GM18508 (cell line): ENCODE data around the gene CEBPZ.
"Not testable (repeated sequence)": the region's sequence is repeated elsewhere in the genome, so short reads cannot be mapped to it uniquely, and the experiment has no call there.

Source experiments
- ATAC-seq: cut with Tn5 transposase; IDR thresholded peaks from one replicate; pipeline ENCODE4 v1.9.1; 2021; ENCODE audit warnings: moderate number of reproducible peaks; ENCODE audit not compliant: insufficient read depth, unreplicated experiment

Gene CEBPZ

GRCh38 chr2:37225129-37225528, 6.3 kb downstream of the CEBPZ start:
- ATAC-seq = not testable (repeated sequence)

GRCh38 chr2:37224063-37224462, 7.3 kb downstream of the CEBPZ start:
- no peak for ATAC-seq

- ATAC-seq = no peak
These were observed 8.3 kb downstream of the CEBPZ start for GRCh38 chr2:37223131-37223530.

- ATAC-seq = no peak
These were observed 12.3 kb downstream of the CEBPZ start for GRCh38 chr2:37219046-37219445.

- ATAC-seq = no peak
These were observed 16.1 kb downstream of the CEBPZ start for GRCh38 chr2:37215250-37215649.

GRCh38 chr2:37211939-37212338, 19.5 kb downstream of the CEBPZ start:
- no peak for ATAC-seq

- ATAC-seq = no peak
These were observed 20.2 kb downstream of the CEBPZ start for GRCh38 chr2:37211212-37211611.

GRCh38 chr2:37206760-37207159, 24.6 kb downstream of the CEBPZ start:
- ATAC-seq = not testable (repeated sequence)

- no peak for ATAC-seq
These were observed 25.6 kb downstream of the CEBPZ start for GRCh38 chr2:37205689-37206341.

- ATAC-seq = not testable (repeated sequence)
These were observed 26.2 kb downstream of the CEBPZ start for GRCh38 chr2:37205071-37205661.

GRCh38 chr2:37203708-37204107, 27.7 kb downstream of the CEBPZ start:
- no peak for ATAC-seq

- ATAC-seq = no peak
These were observed 29.6 kb downstream of the CEBPZ start for GRCh38 chr2:37201766-37202165.

- ATAC-seq = no peak
These were observed 30.2 kb downstream of the CEBPZ start for GRCh38 chr2:37201208-37201607.

GRCh38 chr2:37198681-37199065, 32.7 kb downstream of the CEBPZ start:
- ATAC-seq = no peak

- peak; percentile 42 for ATAC-seq
These were observed 34.8 kb downstream of the CEBPZ start, which contains the start of gene CEBPZOS for GRCh38 chr2:37196320-37197195. TSS of gene CEBPZOS (plus strand) at chr2:37196496. CDS start at chr2:37199705, 3,209 bp downstream.

GRCh38 chr2:37195862-37196319, 35.5 kb downstream of the CEBPZ start:
- not testable (repeated sequence) for ATAC-seq

- no peak for ATAC-seq
These were observed 38.8 kb downstream of the CEBPZ start for GRCh38 chr2:37192551-37192950.

- ATAC-seq = no peak
These were observed 39.6 kb downstream of the CEBPZ start for GRCh38 chr2:37191747-37192146.

- no peak for ATAC-seq
These were observed 40.1 kb downstream of the CEBPZ start for GRCh38 chr2:37191253-37191652.

- no peak for ATAC-seq
These were observed 41.1 kb downstream of the CEBPZ start for GRCh38 chr2:37190290-37190689.
